Measurements from ENCODE around the gene RSPO3. TPM values are rescaled to one million over a fixed set of nuclear protein-coding genes. Genes with fewer than 3 reads are reported as not detected.

Gene RSPO3
- total RNA-seq, 1 donor from 2014 or later = 0.27 TPM

GRCh38 chr6:127188744-127189143 is 70.3 kb downstream of the RSPO3 start:
- no peaks in the 10 kb centered on the region for H3K36me3 ChIP-seq
- intact Hi-C loops (cut with micrococcal nuclease) = no loop called here
- H3K4me3 ChIP-seq = no peak overlapping the region
- H3K9me3 ChIP-seq (replicated peaks) = no peaks in the 10 kb centered on the region
- no peak overlapping the region for H3K27ac ChIP-seq (replicated peaks)
- DNase-seq = no peak
- H3K27me3 ChIP-seq (ENCODE audit: low read depth) = no peaks in the 10 kb centered on the region
- TF ChIP-seq CTCF (IDR thresholded peaks at IDR 0.05; ENCODE audit: borderline replicate concordance) = no peak
- peaks cover 21% of the 10 kb centered on the region for H3K4me1 ChIP-seq

GRCh38 chr6:127190552-127190951 is 72.1 kb downstream of the RSPO3 start:
- Histone ChIP-seq H3K4me1 (peaks cover 21% of the 10 kb centered on the region), H3K27ac (replicated peaks) (no peak overlapping the region), H3K36me3 (no peaks in the 10 kb centered on the region), H3K27me3 (ENCODE audit: low read depth) (no peaks in the 10 kb centered on the region), H3K9me3 (replicated peaks) (no peaks in the 10 kb centered on the region), H3K4me3 (no peak overlapping the region)
- peak; percentile 60 for TF ChIP-seq CTCF (IDR thresholded peaks at IDR 0.05; ENCODE audit: borderline replicate concordance)
- DNase-seq = no peak
- intact Hi-C loops (cut with micrococcal nuclease) = no loop called here

- H3K27me3 ChIP-seq (ENCODE audit: low read depth) = no peaks in the 10 kb centered on the region
- no peak for DNase-seq
- no peaks in the 10 kb centered on the region for H3K36me3 ChIP-seq
- peaks cover 21% of the 10 kb centered on the region for H3K4me1 ChIP-seq
- H3K27ac ChIP-seq (replicated peaks) = peak overlapping the region; percentile 49
- intact Hi-C loops (cut with micrococcal nuclease) = no loop called here
- no peak overlapping the region for H3K4me3 ChIP-seq
- H3K9me3 ChIP-seq (replicated peaks) = no peaks in the 10 kb centered on the region
- TF ChIP-seq CTCF (IDR thresholded peaks at IDR 0.05; ENCODE audit: borderline replicate concordance) = no peak
Measured at GRCh38 chr6:127191716-127192115, 73.2 kb downstream of the RSPO3 start.

GRCh38 chr6:127192911-127193541 is 74.6 kb downstream of the RSPO3 start:
- Histone ChIP-seq H3K36me3 (no peaks in the 10 kb centered on the region), H3K27ac (replicated peaks) (peak overlapping the region; percentile 49), H3K9me3 (replicated peaks) (no peaks in the 10 kb centered on the region), H3K4me1 (peaks cover 21% of the 10 kb centered on the region), H3K4me3 (no peak overlapping the region), H3K27me3 (ENCODE audit: low read depth) (no peaks in the 10 kb centered on the region)
- DNase-seq = no peak
- intact Hi-C loops (cut with micrococcal nuclease) = no loop called here
- no peak for TF ChIP-seq CTCF (IDR thresholded peaks at IDR 0.05; ENCODE audit: borderline replicate concordance)

- no peak for DNase-seq
- intact Hi-C loops (cut with micrococcal nuclease) = no loop called here
Measured at GRCh38 chr6:127195833-127196232, 77.4 kb downstream of the RSPO3 start.

More at GRCh38 chr6:127195833-127196232, 77.4 kb downstream of the RSPO3 start:
- Histone ChIP-seq H3K9me3 (replicated peaks) (no peaks in the 10 kb centered on the region), H3K4me1 (peaks cover 19% of the 10 kb centered on the region), H3K27ac (replicated peaks) (no peak overlapping the region), H3K4me3 (no peak overlapping the region), H3K36me3 (no peaks in the 10 kb centered on the region), H3K27me3 (ENCODE audit: low read depth) (no peaks in the 10 kb centered on the region)
- TF ChIP-seq CTCF (IDR thresholded peaks at IDR 0.05; ENCODE audit: borderline replicate concordance) = no peak

All from left ventricle myocardium inferior (tissue), 1 donor.